Stimulated activated CD4-positive, alpha-beta T cell treated with anti-CD3 and anti-CD28 coated beads, Interleukin-12 subunit alpha, Interleukin-12 subunit beta, amount 100 ng/mL, for 24 hours (primary cell): ENCODE data around the gene KATNAL2.
"Not testable (repeated sequence)": the region's sequence is repeated elsewhere in the genome, so short reads cannot be mapped to it uniquely, and the experiment has no call there.

Experiments
- DNase-seq, 2 experiments: peaks; one replicate each; pipeline ENCODE4 v3.0.0-alpha.2; 2020; ENCODE audit warnings: low read depth in 2 of 2

Gene KATNAL2

GRCh38 chr18:46939998-46940571, 22.7 kb downstream of the KATNAL2 start:
- DNase-seq: no peak

GRCh38 chr18:46942646-46943045, 25.2 kb downstream of the KATNAL2 start:
- no peak for DNase-seq

GRCh38 chr18:46946656-46947282, 29.4 kb downstream of the KATNAL2 start:
- DNase-seq: peak; percentile 29 to 56

GRCh38 chr18:46950064-46950656, 32.8 kb downstream of the KATNAL2 start:
- DNase-seq: no peak

GRCh38 chr18:46953195-46953594, 35.8 kb downstream of the KATNAL2 start:
- DNase-seq: no peak

GRCh38 chr18:46958209-46958608, 40.8 kb downstream of the KATNAL2 start:
- DNase-seq: no peak

GRCh38 chr18:46963656-46964578, 46.5 kb downstream of the KATNAL2 start:
- DNase-seq: not testable (repeated sequence)

- not testable (repeated sequence) for DNase-seq
Measured at GRCh38 chr18:46964579-46965293, 47.3 kb downstream of the KATNAL2 start.

GRCh38 chr18:46966266-46966665, 48.9 kb downstream of the KATNAL2 start:
- not testable (repeated sequence) for DNase-seq

GRCh38 chr18:46969551-46969950, 52.1 kb downstream of the KATNAL2 start:
- not testable (repeated sequence) for DNase-seq

- DNase-seq: not testable (repeated sequence)
Measured at GRCh38 chr18:47019870-47020269, 102.5 kb downstream of the KATNAL2 start.

GRCh38 chr18:47020757-47021156, 103.4 kb downstream of the KATNAL2 start:
- not testable (repeated sequence) for DNase-seq

GRCh38 chr18:47022821-47023220, 105.4 kb downstream of the KATNAL2 start:
- DNase-seq: not testable (repeated sequence)

- DNase-seq: not testable (repeated sequence)
Measured at GRCh38 chr18:47023769-47024465, 106.5 kb downstream of the KATNAL2 start.

- not testable (repeated sequence) for DNase-seq
Measured at GRCh38 chr18:47025557-47026174, 108.3 kb downstream of the KATNAL2 start.

- not testable (repeated sequence) for DNase-seq
Measured at GRCh38 chr18:47028738-47029137, 111.3 kb downstream of the KATNAL2 start.

- not testable (repeated sequence) for DNase-seq
Measured at GRCh38 chr18:47029684-47030353, 112.4 kb downstream of the KATNAL2 start.

- DNase-seq: not testable (repeated sequence)
Measured at GRCh38 chr18:47030887-47031286, 113.5 kb downstream of the KATNAL2 start.

- no peak for DNase-seq
Measured at GRCh38 chr18:47032945-47033344, 115.5 kb downstream of the KATNAL2 start.

GRCh38 chr18:47034591-47034990, 117.2 kb downstream of the KATNAL2 start:
- not testable (repeated sequence) for DNase-seq
